ENCODE measurements around the gene TVP23A. TPM values are rescaled to one million over a fixed set of nuclear protein-coding genes. Genes with fewer than 3 reads are reported as not detected.

The TVP23A gene
- total and polyA plus RNA-seq, 12 donors = 0.17 to 9.8 (median 0.68) TPM; not detected in 1

DNA sequence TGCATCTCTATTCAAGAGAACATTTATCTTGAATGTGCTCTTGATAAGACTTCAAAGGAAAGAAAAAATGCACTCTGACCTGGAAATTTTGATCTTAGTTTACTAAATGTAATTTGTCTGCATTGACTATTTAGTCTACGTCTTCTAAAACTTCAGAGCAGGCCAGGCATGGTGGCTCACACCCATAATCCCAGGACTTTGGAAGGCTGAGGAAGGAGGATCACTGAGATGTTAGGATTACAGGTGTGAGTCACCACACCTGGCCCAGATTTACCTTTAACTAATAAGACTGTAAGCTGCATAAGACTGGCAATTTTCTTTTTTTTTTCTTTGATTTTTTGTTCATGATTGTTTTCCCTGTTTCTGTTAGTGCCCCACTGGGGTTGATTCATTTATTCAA is 39.6 kb upstream of the TVP23A start:
- WGBS, 4 donors = 63 to 79% (median 74%) methylated on average over 1 of the region's 1 CpG

DNA sequence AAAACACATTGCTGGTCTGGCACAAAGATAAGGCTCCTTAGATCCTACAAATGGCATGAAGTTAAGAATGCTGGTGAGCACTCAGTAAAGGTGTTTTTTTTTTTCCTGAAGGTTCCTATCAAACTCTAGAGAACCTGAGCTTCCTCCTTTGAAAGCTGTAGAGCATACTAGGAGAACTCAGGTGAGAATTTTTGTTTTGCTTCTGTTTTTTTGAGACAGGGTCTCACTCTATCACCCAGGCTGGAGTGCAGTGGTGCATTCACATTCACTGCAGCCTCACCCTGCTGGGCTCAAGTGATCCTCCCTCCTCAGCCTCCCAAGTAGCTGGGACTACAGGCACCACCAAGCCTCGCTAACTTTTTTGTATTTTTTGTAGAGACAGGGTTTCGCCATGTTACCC is 37.4 kb upstream of the TVP23A start:
- WGBS, 4 donors = 92 to 100% (median 98%) methylated on average over 2 of the region's 2 CpGs
- Histone ChIP-seq H3K4me1 (replicated peaks in 1 of 2) (peaks cover 0 to 6% of the 10 kb centered on the region in 2 donors), H3K27ac (no peak overlapping the region), H3K27me3 (no peaks in the 10 kb centered on the region), H3K4me3 (no peak overlapping the region), H3K36me3 (replicated peaks in 1 of 2) (no peaks in the 10 kb centered on the region), H3K9me3 (replicated peaks in 1 of 3) (no peaks in the 10 kb centered on the region)
- TF ChIP-seq, protein P1, sequence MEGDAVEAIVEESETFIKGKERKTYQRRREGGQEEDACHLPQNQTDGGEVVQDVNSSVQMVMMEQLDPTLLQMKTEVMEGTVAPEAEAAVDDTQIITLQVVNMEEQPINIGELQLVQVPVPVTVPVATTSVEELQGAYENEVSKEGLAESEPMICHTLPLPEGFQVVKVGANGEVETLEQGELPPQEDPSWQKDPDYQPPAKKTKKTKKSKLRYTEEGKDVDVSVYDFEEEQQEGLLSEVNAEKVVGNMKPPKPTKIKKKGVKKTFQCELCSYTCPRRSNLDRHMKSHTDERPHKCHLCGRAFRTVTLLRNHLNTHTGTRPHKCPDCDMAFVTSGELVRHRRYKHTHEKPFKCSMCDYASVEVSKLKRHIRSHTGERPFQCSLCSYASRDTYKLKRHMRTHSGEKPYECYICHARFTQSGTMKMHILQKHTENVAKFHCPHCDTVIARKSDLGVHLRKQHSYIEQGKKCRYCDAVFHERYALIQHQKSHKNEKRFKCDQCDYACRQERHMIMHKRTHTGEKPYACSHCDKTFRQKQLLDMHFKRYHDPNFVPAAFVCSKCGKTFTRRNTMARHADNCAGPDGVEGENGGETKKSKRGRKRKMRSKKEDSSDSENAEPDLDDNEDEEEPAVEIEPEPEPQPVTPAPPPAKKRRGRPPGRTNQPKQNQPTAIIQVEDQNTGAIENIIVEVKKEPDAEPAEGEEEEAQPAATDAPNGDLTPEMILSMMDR (IDR thresholded peaks at IDR 0.05) = no peak
- TF ChIP-seq POLR2A (IDR thresholded peaks at IDR 0.05) = no peak
- no peak for DNase-seq
- intact Hi-C loops (cut with DNase I) = no loop called here

More for the DNA sequence above, 39.6 kb upstream of the TVP23A start:
- Histone ChIP-seq H3K27me3 (no peaks in the 10 kb centered on the region), H3K4me3 (no peak overlapping the region), H3K36me3 (replicated peaks in 1 of 2) (no peaks in the 10 kb centered on the region), H3K4me1 (replicated peaks in 1 of 2) (peaks cover 0 to 7% of the 10 kb centered on the region in 2 donors), H3K9me3 (replicated peaks in 1 of 3) (no peaks in the 10 kb centered on the region), H3K27ac (no peak overlapping the region)
- TF ChIP-seq, protein P1 (IDR thresholded peaks at IDR 0.05) = no peak
- no peak for DNase-seq
- intact Hi-C loops (cut with DNase I) = no loop called here

DNA sequence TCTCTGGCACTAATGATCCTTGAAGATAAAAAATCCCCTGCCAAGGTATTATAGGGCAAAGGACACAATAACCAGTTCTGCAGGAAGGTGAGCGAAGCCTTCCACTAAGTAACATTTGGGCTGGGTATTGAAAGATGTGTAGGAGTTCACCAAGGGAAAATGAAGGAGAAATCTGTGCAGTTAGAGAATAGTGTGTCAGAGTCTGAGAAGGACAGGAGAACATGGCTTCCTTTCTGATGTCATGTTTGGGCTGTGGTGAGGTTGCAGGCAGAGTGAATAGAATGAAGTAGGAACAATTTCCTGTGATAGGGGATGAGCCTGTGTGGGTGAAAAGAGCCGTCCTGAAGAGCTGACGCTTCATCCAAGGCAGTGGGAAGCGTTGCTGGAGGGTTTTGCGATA is 34.4 kb upstream of the TVP23A start:
- no peak overlapping the region for H3K4me3 ChIP-seq
- TF ChIP-seq, protein P1 (IDR thresholded peaks at IDR 0.05) = no peak
- no peak for TF ChIP-seq POLR2A (IDR thresholded peaks at IDR 0.05)
- no peak overlapping the region for H3K27ac ChIP-seq
- peaks cover 0 to 14% of the 10 kb centered on the region in 2 donors for H3K4me1 ChIP-seq (replicated peaks in 1 of 2)
- intact Hi-C loops (cut with DNase I) = no loop called here
- DNase-seq = no peak
- no peaks in the 10 kb centered on the region for H3K27me3 ChIP-seq
- no peaks in the 10 kb centered on the region for H3K36me3 ChIP-seq (replicated peaks in 1 of 2)
- WGBS, 4 donors = 78 to 91% (median 83%) methylated on average over 5 of the region's 5 CpGs
- H3K9me3 ChIP-seq (replicated peaks in 1 of 3) = no peaks in the 10 kb centered on the region

DNA sequence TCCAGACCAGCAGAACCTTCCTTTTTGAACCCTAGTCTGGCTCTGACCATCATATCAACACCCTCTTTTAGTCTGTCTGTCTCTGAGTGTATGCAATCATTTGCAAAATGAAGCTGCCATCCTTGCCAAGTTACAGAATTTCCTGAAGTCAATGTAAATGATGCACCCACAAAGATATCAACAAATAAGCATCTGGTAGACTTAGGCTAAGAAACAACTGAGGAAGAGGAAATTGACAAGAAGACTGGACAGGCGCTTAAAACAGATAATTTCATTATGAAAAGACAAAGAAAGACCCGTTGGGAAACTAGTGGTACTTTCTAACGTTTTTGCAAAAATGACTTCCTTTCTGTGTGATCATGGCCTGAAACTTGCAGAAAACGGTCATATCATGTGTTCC is 33.7 kb upstream of the TVP23A start:
- Histone ChIP-seq H3K9me3 (replicated peaks in 1 of 3) (no peaks in the 10 kb centered on the region), H3K27me3 (no peaks in the 10 kb centered on the region), H3K4me1 (replicated peaks in 1 of 2) (peaks cover 0 to 14% of the 10 kb centered on the region in 2 donors), H3K27ac (no peak overlapping the region), H3K36me3 (replicated peaks in 1 of 2) (no peaks in the 10 kb centered on the region), H3K4me3 (no peak overlapping the region)
- no peak for TF ChIP-seq POLR2A (IDR thresholded peaks at IDR 0.05)
- TF ChIP-seq, protein P1 (IDR thresholded peaks at IDR 0.05) = no peak
- intact Hi-C loops (cut with DNase I) = no loop called here
- DNase-seq = no peak
- 45 to 61% (median 51%) methylated on average over 4 of the region's 4 CpGs for WGBS, 4 donors
